ENCODE data around the gene MT1M. TPM values are rescaled to one million over a fixed set of nuclear protein-coding genes. Genes with fewer than 3 reads are reported as not detected.

MT1M gene
- total and polyA plus RNA-seq, 2 experiments from 2014 or later = 8.2 to 15.2 TPM

DNA sequence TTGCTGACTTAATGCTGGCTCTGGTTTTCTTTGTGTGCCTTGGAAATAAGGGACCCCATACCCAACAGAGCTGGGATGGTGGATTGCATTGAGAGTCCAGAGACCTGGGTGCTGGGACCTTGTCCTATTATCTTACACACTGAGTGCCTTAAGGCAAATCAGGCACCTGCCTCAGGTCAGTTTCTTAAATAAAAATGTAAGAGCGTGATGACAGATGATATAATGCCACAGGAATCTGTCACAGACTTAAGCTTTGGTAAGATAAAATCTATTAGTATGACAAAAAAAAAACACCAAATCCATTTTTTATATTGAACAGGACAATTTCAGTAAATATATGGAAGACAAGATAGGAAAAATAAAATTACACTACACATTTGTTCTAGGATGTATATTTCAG, 7.6 kb downstream of the MT1M start:
- Histone ChIP-seq H3K27me3 (replicated peaks; ENCODE audit: insufficient read depth) (no peaks in the 10 kb centered on the region), H2AFZ (no peak overlapping the region), H3K4me1 (ENCODE audit: insufficient read depth) (no peaks in the 10 kb centered on the region), H4K20me1 (ENCODE audit: insufficient read depth) (no peaks in the 10 kb centered on the region), H3K4me3 (no peak overlapping the region), H3K36me3 (ENCODE audit: low read depth) (no peaks in the 10 kb centered on the region), H3K9me2 (ENCODE audit: insufficient read depth) (no peaks in the 10 kb centered on the region), H3K9ac (no peak overlapping the region), H3F3A (ENCODE audit: insufficient read depth) (no peaks in the 10 kb centered on the region), H3K9me3 (ENCODE audit: low read depth) (no peaks in the 10 kb centered on the region), H3K27ac (no peak overlapping the region), H3K79me2 (ENCODE audit: insufficient read depth) (no peaks in the 10 kb centered on the region), H3K4me2 (ENCODE audit: unreplicated experiment) (no peak overlapping the region)
- no peak for DNase-seq
- in situ Hi-C loops (cut with MboI) = no loop called here
- TF ChIP-seq EZH2phosphoT487 (IDR thresholded peaks at IDR 0.05; ENCODE audit: insufficient read depth, low read depth) = no peak
- TF ChIP-seq EZH2 (IDR thresholded peaks at IDR 0.05; ENCODE audit: insufficient read depth, poor library complexity, severe bottlenecking) = no peak
- 88 to 94% methylated on average over 1 of the region's 1 CpG for WGBS, 2 experiments (ENCODE audit: low coverage in 1 of 2, low lambda C conversion rate in 2 of 2, missing lambda C conversion rate in 2 of 2)

DNA sequence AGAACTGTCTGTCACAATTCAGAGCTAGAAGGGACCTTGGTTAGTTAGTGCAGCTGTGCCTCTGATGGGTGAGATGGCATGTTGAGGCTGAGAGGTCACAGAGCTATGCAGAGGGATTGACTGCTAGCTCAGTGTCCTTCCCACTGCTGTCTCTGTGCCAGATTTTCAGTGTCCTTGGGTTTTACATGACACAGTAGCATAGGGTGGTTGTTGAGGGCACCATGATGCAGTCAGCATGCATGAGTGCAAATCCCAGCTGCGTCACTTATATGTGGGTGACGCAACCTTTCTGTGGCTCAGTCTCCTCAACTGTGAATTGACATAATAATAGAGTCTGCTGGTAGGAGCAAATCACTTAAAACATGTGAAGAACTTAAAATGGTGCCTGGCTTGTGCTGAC, 8.7 kb downstream of the MT1M start:
- H3K9me2 ChIP-seq (ENCODE audit: insufficient read depth) = no peaks in the 10 kb centered on the region
- H3K4me2 ChIP-seq (ENCODE audit: unreplicated experiment) = no peak overlapping the region
- H3K9ac ChIP-seq = no peak overlapping the region
- no peaks in the 10 kb centered on the region for H3K9me3 ChIP-seq (ENCODE audit: low read depth)
- no peak overlapping the region for H3K27ac ChIP-seq
- DNase-seq = no peak
- H4K20me1 ChIP-seq (ENCODE audit: insufficient read depth) = no peaks in the 10 kb centered on the region
- H3K36me3 ChIP-seq (ENCODE audit: low read depth) = no peaks in the 10 kb centered on the region
- no peaks in the 10 kb centered on the region for H3K27me3 ChIP-seq (replicated peaks; ENCODE audit: insufficient read depth)
- no peak overlapping the region for H3K4me3 ChIP-seq
- in situ Hi-C loops (cut with MboI) = no loop called here
- H3K79me2 ChIP-seq (ENCODE audit: insufficient read depth) = no peaks in the 10 kb centered on the region
- no peaks in the 10 kb centered on the region for H3K4me1 ChIP-seq (ENCODE audit: insufficient read depth)
- TF ChIP-seq EZH2 (IDR thresholded peaks at IDR 0.05; ENCODE audit: insufficient read depth, poor library complexity, severe bottlenecking) (no peak), EZH2phosphoT487 (IDR thresholded peaks at IDR 0.05; ENCODE audit: insufficient read depth, low read depth) (no peak)
- H3F3A ChIP-seq (ENCODE audit: insufficient read depth) = no peaks in the 10 kb centered on the region
- no peak overlapping the region for H2AFZ ChIP-seq
- 97 to 98% methylated on average over 2 of the region's 2 CpGs for WGBS, 2 experiments (ENCODE audit: low coverage in 1 of 2, low lambda C conversion rate in 2 of 2, missing lambda C conversion rate in 2 of 2)

DNA sequence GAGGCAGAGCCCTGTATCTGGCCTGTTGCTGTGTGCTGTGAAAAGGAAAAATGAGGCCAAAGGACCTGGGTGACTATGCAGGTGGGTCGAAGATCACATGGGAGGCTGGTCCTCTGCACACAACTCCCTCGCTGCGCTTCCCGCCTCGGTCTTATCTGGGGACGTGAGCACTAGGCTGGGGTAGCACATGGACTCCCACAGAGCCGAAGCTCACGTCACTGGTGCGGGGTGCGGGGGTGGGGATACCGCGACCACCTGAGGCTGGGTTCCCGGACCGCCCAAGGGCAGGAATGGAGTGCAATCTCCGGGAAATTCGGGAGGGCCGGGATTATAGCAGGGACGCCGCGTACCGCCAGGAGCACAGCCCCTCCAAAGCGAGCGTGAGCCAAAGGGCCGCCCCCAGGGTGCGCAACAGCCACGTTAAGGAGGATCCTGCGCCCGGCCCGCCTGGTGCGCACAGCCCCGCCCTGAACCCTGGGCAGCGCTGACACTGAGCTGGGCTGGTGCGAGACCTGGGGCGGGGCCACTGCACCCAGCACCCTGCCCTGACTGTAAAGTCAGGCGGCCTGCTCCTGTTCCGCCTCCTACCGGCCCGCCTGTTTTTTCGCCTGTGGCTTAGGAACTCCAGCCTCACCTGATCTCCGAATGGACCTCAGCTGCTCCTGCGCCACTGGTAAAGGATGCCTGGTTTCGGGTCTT, 10.8 kb downstream of the MT1M start:
- peak overlapping the region; percentile 56; the same call in 1 of the 2 replicates for H2AFZ ChIP-seq
- 21 to 26% methylated on average over 41 to 42 of the region's 42 CpGs for WGBS, 2 experiments (ENCODE audit: low coverage in 1 of 2, low lambda C conversion rate in 2 of 2, missing lambda C conversion rate in 2 of 2)
- H3K27me3 ChIP-seq (replicated peaks; ENCODE audit: insufficient read depth) = peaks cover 12% of the 10 kb centered on the region
- H3K9me2 ChIP-seq (ENCODE audit: insufficient read depth) = no peaks in the 10 kb centered on the region
- H3K4me3 ChIP-seq = peak overlapping the region; percentile 23
- no peak for TF ChIP-seq EZH2 (IDR thresholded peaks at IDR 0.05; ENCODE audit: insufficient read depth, poor library complexity, severe bottlenecking)
- TF ChIP-seq EZH2phosphoT487 (IDR thresholded peaks at IDR 0.05; ENCODE audit: insufficient read depth, low read depth) = no peak
- H3K27ac ChIP-seq = no peak overlapping the region
- no peaks in the 10 kb centered on the region for H3K9me3 ChIP-seq (ENCODE audit: low read depth)
- H3K4me2 ChIP-seq (ENCODE audit: unreplicated experiment) = no peak overlapping the region
- no peaks in the 10 kb centered on the region for H3K36me3 ChIP-seq (ENCODE audit: low read depth)
- in situ Hi-C loops (cut with MboI) = no loop called here
- H3K4me1 ChIP-seq (ENCODE audit: insufficient read depth) = no peaks in the 10 kb centered on the region
- no peaks in the 10 kb centered on the region for H4K20me1 ChIP-seq (ENCODE audit: insufficient read depth)
- H3F3A ChIP-seq (ENCODE audit: insufficient read depth) = no peaks in the 10 kb centered on the region
- no peaks in the 10 kb centered on the region for H3K79me2 ChIP-seq (ENCODE audit: insufficient read depth)
- peak; percentile 65 for DNase-seq
- no peak overlapping the region for H3K9ac ChIP-seq

DNA sequence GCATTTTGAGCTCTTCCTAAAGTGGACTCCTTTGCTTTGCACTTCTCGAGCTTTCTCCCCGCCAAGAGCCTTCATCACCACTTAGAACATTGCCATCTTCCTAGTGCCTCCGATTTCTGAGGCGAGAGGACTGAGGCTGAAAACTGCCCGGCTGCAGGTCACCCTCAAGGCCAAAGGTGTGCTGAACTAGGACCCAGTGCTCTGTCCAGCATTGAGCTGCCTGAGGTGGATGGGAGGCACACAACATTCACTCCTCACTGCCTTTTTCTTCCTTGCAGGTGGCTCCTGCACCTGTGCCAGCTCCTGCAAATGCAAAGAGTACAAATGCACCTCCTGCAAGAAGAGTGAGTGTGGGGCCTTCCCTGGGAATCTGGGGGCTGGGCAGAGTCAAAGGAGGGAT, 11.4 kb downstream of the MT1M start:
- Histone ChIP-seq H3F3A (ENCODE audit: insufficient read depth) (no peaks in the 10 kb centered on the region), H3K4me1 (ENCODE audit: insufficient read depth) (no peaks in the 10 kb centered on the region), H3K9ac (no peak overlapping the region), H3K9me2 (ENCODE audit: insufficient read depth) (no peaks in the 10 kb centered on the region), H3K27ac (no peak overlapping the region), H3K4me3 (peak overlapping the region; percentile 23; the same call in 1 of the 2 replicates), H3K36me3 (ENCODE audit: low read depth) (no peaks in the 10 kb centered on the region), H4K20me1 (ENCODE audit: insufficient read depth) (no peaks in the 10 kb centered on the region), H3K27me3 (replicated peaks; ENCODE audit: insufficient read depth) (peaks cover 12% of the 10 kb centered on the region), H3K9me3 (ENCODE audit: low read depth) (no peaks in the 10 kb centered on the region), H2AFZ (peak overlapping the region; percentile 56; the same call in 1 of the 2 replicates), H3K79me2 (ENCODE audit: insufficient read depth) (no peaks in the 10 kb centered on the region), H3K4me2 (ENCODE audit: unreplicated experiment) (no peak overlapping the region)
- no peak for TF ChIP-seq EZH2 (IDR thresholded peaks at IDR 0.05; ENCODE audit: insufficient read depth, poor library complexity, severe bottlenecking)
- TF ChIP-seq EZH2phosphoT487 (IDR thresholded peaks at IDR 0.05; ENCODE audit: insufficient read depth, low read depth) = no peak
- DNase-seq = no peak
- WGBS, 2 experiments (ENCODE audit: low coverage in 1 of 2, low lambda C conversion rate in 2 of 2, missing lambda C conversion rate in 2 of 2) = 87 to 92% methylated on average over 5 of the region's 5 CpGs
- in situ Hi-C loops (cut with MboI) = no loop called here
